ENCODE data around the gene MPV17L2. TPM values are rescaled to one million over a fixed set of nuclear protein-coding genes. Genes with fewer than 3 reads are reported as not detected.
A peak's percentile ranks its signal among the peaks of the same experiment; 100 is the strongest.

MPV17L2 gene
- total RNA-seq, 1 donor from 2014 or later = 9.2 TPM

- intact Hi-C loops (cut with DNase I) = no loop called here
- ATAC-seq = no peak
- DNase-seq (ENCODE audit: low spot score) = no peak
Measured at GRCh38 chr19:18226956-18227780, 34.1 kb downstream of the MPV17L2 start.

- ATAC-seq = no peak
- no peak for DNase-seq (ENCODE audit: low spot score)
- intact Hi-C loops (cut with DNase I) = no loop called here
Measured at GRCh38 chr19:18227781-18228271, 34.8 kb downstream of the MPV17L2 start.

- no peak for DNase-seq (ENCODE audit: low spot score)
- no peak for ATAC-seq
- intact Hi-C loops (cut with DNase I) = no loop called here
Measured at GRCh38 chr19:18229474-18229873, 36.5 kb downstream of the MPV17L2 start.

GRCh38 chr19:18229915-18230314, 36.9 kb downstream of the MPV17L2 start:
- DNase-seq (ENCODE audit: low spot score) (no peak), ATAC-seq (no peak)
- intact Hi-C loops (cut with DNase I) = no loop called here

GRCh38 chr19:18230941-18231734, 38.1 kb downstream of the MPV17L2 start:
- ATAC-seq (no peak), DNase-seq (ENCODE audit: low spot score) (no peak)
- intact Hi-C loops (cut with DNase I) = no loop called here

GRCh38 chr19:18231775-18232174, 38.8 kb downstream of the MPV17L2 start:
- intact Hi-C loops (cut with DNase I) = no loop called here
- DNase-seq (ENCODE audit: low spot score) (no peak), ATAC-seq (no peak)

- intact Hi-C loops (cut with DNase I) = no loop called here
- ATAC-seq = no peak
- DNase-seq (ENCODE audit: low spot score) = no peak
Measured at GRCh38 chr19:18232540-18233223, 39.7 kb downstream of the MPV17L2 start.

- DNase-seq (ENCODE audit: low spot score) = no peak
- intact Hi-C loops (cut with DNase I) = no loop called here
- peak; percentile 52 for ATAC-seq
Measured at GRCh38 chr19:18233224-18233825, 40.3 kb downstream of the MPV17L2 start.

- ATAC-seq = no peak
- no peak for DNase-seq (ENCODE audit: low spot score)
- intact Hi-C loops (cut with DNase I) = no loop called here
Measured at GRCh38 chr19:18234194-18234593, 41.2 kb downstream of the MPV17L2 start.

- DNase-seq (ENCODE audit: low spot score) (no peak), ATAC-seq (no peak)
- intact Hi-C loops (cut with DNase I) = no loop called here
Measured at GRCh38 chr19:18239303-18239702, 46.3 kb downstream of the MPV17L2 start.

- intact Hi-C loops (cut with DNase I) = loop anchor here (5.0 kb wide), 1 partner anchor 123 kb away; no protein-coding TSS in a partner anchor
- no peak for ATAC-seq
- DNase-seq (ENCODE audit: low spot score) = no peak
Measured at GRCh38 chr19:18245297-18245696, 52.3 kb downstream of the MPV17L2 start.

Other genes starting within 250 kb of the MPV17L2 start
- 1.4 TPM for gene KCNN1, start 226.1 kb upstream of the MPV17L2 start, total RNA-seq
- 38.2 TPM for gene ARRDC2, start 185.0 kb upstream of the MPV17L2 start, total RNA-seq
- gene IL12RB1, start 106.3 kb upstream of the MPV17L2 start, total RNA-seq = 2.1 TPM
- 20.1 TPM for gene MAST3, start 95.4 kb upstream of the MPV17L2 start, total RNA-seq
- gene PIK3R2, start 40.1 kb upstream of the MPV17L2 start, total RNA-seq = 19.5 TPM
- 82.2 TPM for gene IFI30, start 19.4 kb upstream of the MPV17L2 start, total RNA-seq
- gene RAB3A, start 10.8 kb downstream of the MPV17L2 start, total RNA-seq = 2.9 TPM
- gene PDE4C, start 33.2 kb downstream of the MPV17L2 start, total RNA-seq = 2.1 TPM
- gene IQCN, start 81.2 kb downstream of the MPV17L2 start, total RNA-seq = 12.7 TPM
- gene JUND, start 88.4 kb downstream of the MPV17L2 start, total RNA-seq = 298 TPM
- 45.7 TPM for gene LSM4, start 129.9 kb downstream of the MPV17L2 start, total RNA-seq
- gene PGPEP1, start 147.4 kb downstream of the MPV17L2 start, total RNA-seq = 49.6 TPM
- gene GDF15, start 192.9 kb downstream of the MPV17L2 start, total RNA-seq = 8.3 TPM
- gene LRRC25, start 204.4 kb downstream of the MPV17L2 start, total RNA-seq = 8.2 TPM
- gene SSBP4, start 226.2 kb downstream of the MPV17L2 start, total RNA-seq = 82.5 TPM
- 112 TPM for gene ISYNA1, start 244.9 kb downstream of the MPV17L2 start, total RNA-seq

All from sciatic nerve (tissue), 2 donors.